OCI-LY3 (cell line): ENCODE measurements around the gene FADD.

Source experiments
- H2AFZ ChIP-seq: fragments of 200-600, 300-600 bp; shearing (Covaris generic); 2 replicates; pipeline ENCODE4 v1.6.0; 2014; ENCODE audit warnings: antibody characterized with exemption, low read depth, low read length
- H3K27ac ChIP-seq: fragments of 200-600, 300-600 bp; sonication (generic); 2 replicates; pipeline ENCODE4 v1.5.1; 2014; ENCODE audit warnings: mild to moderate bottlenecking, low read length, moderate library complexity, mixed read lengths
- H3K27me3 ChIP-seq: fragments of 200-600, 300-600 bp; sonication (generic); 2 replicates; pipeline ENCODE4 v1.6.1; 2014; ENCODE audit warnings: low read depth, low read length, mixed read lengths
- H3K36me3 ChIP-seq: fragments of 200-600, 300-600 bp; sonication (generic); replicated peaks from 2 replicates; pipeline ENCODE3; 2014; ENCODE audit warnings: low read depth, low read length, mixed read lengths
- H3K4me1 ChIP-seq: fragments of 300-600, 200-600 bp; sonication (generic); 2 replicates; pipeline ENCODE4 v1.6.1; 2014; ENCODE audit warnings: low read length, mixed read lengths
- H3K4me2 ChIP-seq: fragments of 200-600, 300-600 bp; sonication (generic); 2 replicates; pipeline ENCODE4 v1.6.1; 2014; ENCODE audit warnings: low read length, mixed read lengths
- H3K4me3 ChIP-seq: fragments of 300-600, 200-600 bp; sonication (generic); 2 replicates; pipeline ENCODE4 v1.5.1; 2014; ENCODE audit warnings: antibody characterized with exemption, mild to moderate bottlenecking, low read length, moderate library complexity
- H3K79me2 ChIP-seq: fragments of 300-600, 200-600 bp; shearing (Covaris generic); 2 replicates; pipeline ENCODE4 v1.6.1; 2014; ENCODE audit warnings: mild to moderate bottlenecking, low read length, mixed read lengths
- H3K9ac ChIP-seq: fragments of 300-600, 200-600 bp; shearing (Covaris generic); 2 replicates; pipeline ENCODE4 v1.6.0; 2014; ENCODE audit warnings: mild to moderate bottlenecking, low read length, moderate library complexity
- H3K9me3 ChIP-seq: fragments of 200-600, 300-600 bp; shearing (Covaris generic); 2 replicates; pipeline ENCODE4 v1.6.1; 2014; ENCODE audit warnings: low read length, mixed read lengths; ENCODE audit not compliant: insufficient read depth
- H4K20me1 ChIP-seq: fragments of 200-600, 300-600 bp; sonication (generic); 2 replicates; pipeline ENCODE4 v1.6.1; 2016; ENCODE audit warnings: low read length, mixed read lengths; ENCODE audit not compliant: insufficient read depth
- EZH2phosphoT487 ChIP-seq: fragments of 200-600 bp; shearing (Covaris generic); IDR thresholded peaks from 2 replicates; pipeline ENCODE4 v1.6.1; 2018; ENCODE audit warnings: antibody characterized with exemption, mixed run types, low read depth
- TF ChIP-seq, protein P1 (sequence below): fragments of 200-600, 300-600 bp; sonication (generic); IDR thresholded peaks from 2 replicates; pipeline ENCODE4 v1.5.1; 2014; ENCODE audit warnings: antibody characterized with exemption, low read length, low read depth

Gene FADD

GRCh38 chr11:70241709-70242108 is 38.6 kb downstream of the FADD start:
- H3K4me2 ChIP-seq: no peak overlapping the region
- no peak overlapping the region for H3K27ac ChIP-seq
- no peaks in the 10 kb centered on the region for H3K79me2 ChIP-seq
- no peak overlapping the region for H3K9ac ChIP-seq
- H3K36me3 ChIP-seq: no peaks in the 10 kb centered on the region
- no peaks in the 10 kb centered on the region for H3K9me3 ChIP-seq
- no peak overlapping the region for H3K4me3 ChIP-seq
- no peak overlapping the region for H2AFZ ChIP-seq
- no peaks in the 10 kb centered on the region; the same call in 1 of the 2 replicates for H3K27me3 ChIP-seq
- H3K4me1 ChIP-seq: no peaks in the 10 kb centered on the region
- TF ChIP-seq, protein P1, sequence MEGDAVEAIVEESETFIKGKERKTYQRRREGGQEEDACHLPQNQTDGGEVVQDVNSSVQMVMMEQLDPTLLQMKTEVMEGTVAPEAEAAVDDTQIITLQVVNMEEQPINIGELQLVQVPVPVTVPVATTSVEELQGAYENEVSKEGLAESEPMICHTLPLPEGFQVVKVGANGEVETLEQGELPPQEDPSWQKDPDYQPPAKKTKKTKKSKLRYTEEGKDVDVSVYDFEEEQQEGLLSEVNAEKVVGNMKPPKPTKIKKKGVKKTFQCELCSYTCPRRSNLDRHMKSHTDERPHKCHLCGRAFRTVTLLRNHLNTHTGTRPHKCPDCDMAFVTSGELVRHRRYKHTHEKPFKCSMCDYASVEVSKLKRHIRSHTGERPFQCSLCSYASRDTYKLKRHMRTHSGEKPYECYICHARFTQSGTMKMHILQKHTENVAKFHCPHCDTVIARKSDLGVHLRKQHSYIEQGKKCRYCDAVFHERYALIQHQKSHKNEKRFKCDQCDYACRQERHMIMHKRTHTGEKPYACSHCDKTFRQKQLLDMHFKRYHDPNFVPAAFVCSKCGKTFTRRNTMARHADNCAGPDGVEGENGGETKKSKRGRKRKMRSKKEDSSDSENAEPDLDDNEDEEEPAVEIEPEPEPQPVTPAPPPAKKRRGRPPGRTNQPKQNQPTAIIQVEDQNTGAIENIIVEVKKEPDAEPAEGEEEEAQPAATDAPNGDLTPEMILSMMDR: no peak
- no peak for TF ChIP-seq EZH2phosphoT487
- H4K20me1 ChIP-seq: no peaks in the 10 kb centered on the region

DNA sequence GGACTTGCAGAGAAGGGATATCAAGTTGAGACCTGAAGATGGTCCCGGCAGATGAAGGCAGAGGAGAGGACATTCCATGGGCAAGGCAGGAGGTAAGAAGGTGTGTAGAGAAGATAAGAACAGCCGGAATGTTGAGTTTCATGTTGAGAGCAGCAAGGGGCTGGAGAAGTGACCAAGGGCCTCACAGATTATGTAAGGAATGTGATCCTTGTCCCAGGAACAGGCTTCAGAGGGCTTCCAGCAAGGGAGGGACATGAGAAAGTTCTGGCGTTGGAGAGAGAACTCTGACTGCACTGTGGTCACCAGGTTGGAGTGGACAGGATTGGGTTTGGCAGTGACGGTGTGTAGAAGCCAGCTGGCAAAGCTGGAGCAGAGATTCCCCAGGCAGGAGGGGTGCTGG is 39.8 kb downstream of the FADD start:
- Histone ChIP-seq H3K9ac (no peak overlapping the region), H3K4me1 (no peaks in the 10 kb centered on the region), H4K20me1 (no peaks in the 10 kb centered on the region), H3K9me3 (no peaks in the 10 kb centered on the region), H3K27me3 (no peaks in the 10 kb centered on the region; the same call in 1 of the 2 replicates), H3K27ac (no peak overlapping the region), H2AFZ (no peak overlapping the region), H3K4me2 (no peak overlapping the region), H3K4me3 (no peak overlapping the region), H3K79me2 (no peaks in the 10 kb centered on the region), H3K36me3 (no peaks in the 10 kb centered on the region)
- TF ChIP-seq, protein P1: no peak
- no peak for TF ChIP-seq EZH2phosphoT487

DNA sequence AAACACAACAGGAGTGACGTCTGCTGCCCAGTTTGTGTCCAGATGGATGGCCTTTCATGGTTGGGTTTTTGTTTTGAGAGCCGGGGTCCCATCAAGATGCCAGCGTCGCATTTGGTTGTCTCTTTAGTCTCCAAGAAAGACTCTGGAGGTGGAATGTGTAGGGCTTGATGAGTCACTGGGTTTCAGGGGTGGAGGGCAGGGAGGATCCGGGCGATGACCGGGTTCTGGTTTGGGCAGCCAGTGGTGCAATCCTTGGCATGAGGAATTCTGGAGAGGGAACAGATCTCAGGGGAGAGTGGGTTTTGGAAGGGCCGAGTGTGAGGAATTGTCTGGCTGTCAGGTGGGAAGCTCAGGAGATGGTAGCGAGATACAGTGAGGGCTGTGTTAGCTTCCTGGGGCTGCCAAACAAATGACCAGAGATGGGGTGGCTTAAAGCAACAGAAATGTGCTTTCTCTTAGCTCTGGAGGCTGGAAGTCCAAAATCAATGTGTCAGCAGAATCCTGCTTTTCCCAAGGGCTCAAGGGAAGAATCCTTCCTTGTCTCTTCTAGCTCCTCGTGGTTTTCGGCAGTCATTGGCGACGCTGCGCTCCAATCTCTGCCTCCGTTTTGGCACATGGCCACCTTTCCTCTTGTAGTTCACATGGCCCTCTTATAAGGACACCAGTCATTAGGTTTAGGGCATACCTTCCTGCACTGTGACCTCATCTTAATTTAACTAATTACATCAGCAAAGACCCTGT is 41.0 kb downstream of the FADD start:
- Histone ChIP-seq H3K4me1 (no peaks in the 10 kb centered on the region), H4K20me1 (no peaks in the 10 kb centered on the region), H3K4me2 (no peak overlapping the region), H3K79me2 (no peaks in the 10 kb centered on the region), H3K36me3 (no peaks in the 10 kb centered on the region), H3K9ac (no peak overlapping the region), H3K9me3 (no peaks in the 10 kb centered on the region), H3K4me3 (no peak overlapping the region), H3K27ac (no peak overlapping the region), H3K27me3 (no peaks in the 10 kb centered on the region; the same call in 1 of the 2 replicates), H2AFZ (no peak overlapping the region)
- TF ChIP-seq, protein P1: no peak
- no peak for TF ChIP-seq EZH2phosphoT487

DNA sequence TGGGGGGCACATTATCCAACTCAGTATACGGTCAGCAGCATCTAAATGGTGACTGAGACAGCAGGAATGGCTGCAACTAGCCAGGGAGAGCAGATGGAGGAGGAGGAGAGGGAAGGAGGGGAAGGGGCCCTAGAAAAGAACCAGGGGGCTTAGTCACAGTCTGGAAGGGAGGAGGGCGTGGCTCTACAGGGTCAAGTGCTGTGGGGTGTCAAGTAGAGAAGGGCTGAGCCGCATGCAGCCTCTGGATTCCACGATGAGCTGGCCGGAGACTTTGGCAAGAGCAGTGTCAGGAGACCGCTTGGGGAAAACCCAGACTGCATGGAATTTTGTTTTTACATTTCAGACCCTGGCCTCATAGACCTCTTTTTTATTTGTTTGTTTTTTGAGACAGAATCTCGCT is 41.6 kb downstream of the FADD start:
- TF ChIP-seq, protein P1: no peak
- TF ChIP-seq EZH2phosphoT487: no peak
- no peaks in the 10 kb centered on the region for H3K4me1 ChIP-seq
- no peak overlapping the region for H3K27ac ChIP-seq
- no peaks in the 10 kb centered on the region for H3K9me3 ChIP-seq
- H3K4me3 ChIP-seq: no peak overlapping the region
- no peak overlapping the region for H2AFZ ChIP-seq
- H3K4me2 ChIP-seq: no peak overlapping the region
- H4K20me1 ChIP-seq: no peaks in the 10 kb centered on the region
- no peak overlapping the region for H3K9ac ChIP-seq
- H3K79me2 ChIP-seq: no peaks in the 10 kb centered on the region
- no peaks in the 10 kb centered on the region for H3K36me3 ChIP-seq
- no peaks in the 10 kb centered on the region; the same call in 1 of the 2 replicates for H3K27me3 ChIP-seq
